PC-3 (cell line): ENCODE results near the gene RBBP4.

Experiments
- EZH2 ChIP-seq: fragments of 300-600 bp; sonication (generic); IDR thresholded peaks from one replicate; pipeline ENCODE4 v1.6.1; 2017; ENCODE audit warnings: antibody characterized with exemption, mild to moderate bottlenecking, low read length; ENCODE audit not compliant: unreplicated experiment
- EZH2phosphoT487 ChIP-seq: fragments of 300-600 bp; sonication (generic); IDR thresholded peaks from 2 replicates; pipeline ENCODE4 v1.6.1; 2018; ENCODE audit warnings: mild to moderate bottlenecking, antibody characterized with exemption, low read length, borderline replicate concordance

- TF ChIP-seq EZH2: no peak
- TF ChIP-seq EZH2phosphoT487: no peak
These were observed 38.7 kb upstream of the RBBP4 start for GRCh38 chr1:32612189-32612881.
